Gastrocnemius medialis (tissue), 4 donors: ENCODE results near the gene PDLIM7. TPM values are rescaled to one million over a fixed set of nuclear protein-coding genes. Genes with fewer than 3 reads are reported as not detected.
A peak's percentile ranks its signal among the peaks of the same experiment; 100 is the strongest.

Experiments
- ATAC-seq, 2 donors: fragments of 150-250 bp; one replicate each; pipeline ENCODE4 v1.9.1; 2016
- DNase-seq, 2 donors: peaks; one replicate each; pipeline ENCODE4 v3.0.0-alpha.2; 2019
- H3K27ac ChIP-seq, 4 donors: fragments of 200-600 bp; sonication (generic); 1 replicate in 1 of 4; 2 replicates in 3 of 4; pipeline ENCODE4 v1.5.1; 2016 to 2018; ENCODE audit warnings: mild to moderate bottlenecking in 2 of 4, moderate library complexity in 1 of 4
- H3K27me3 ChIP-seq, 3 donors: fragments of 200-600 bp; sonication (generic) in 2 of 3; 1 replicate in 1 of 3; 2 replicates in 2 of 3; pipeline versions ENCODE4 v1.5.1 to v1.6.0; 2016 to 2019; ENCODE audit warnings: mild to moderate bottlenecking in 1 of 3, moderate library complexity in 1 of 3
- H3K36me3 ChIP-seq, 2 donors: fragments of 200-600 bp; sonication (generic) in 1 of 2; one replicate each; pipeline ENCODE4 v1.5.1; 2017 to 2018
- H3K4me1 ChIP-seq, 2 donors: fragments of 200-600 bp; sonication (generic) in 1 of 2; one replicate each; pipeline ENCODE4 v1.5.1; 2016 to 2017; ENCODE audit warnings: mild to moderate bottlenecking in 2 of 2
- H3K4me3 ChIP-seq, 4 donors: fragments of 200-600 bp; sonication (generic) in 3 of 4; 1 replicate in 1 of 4; 2 replicates in 3 of 4; pipeline ENCODE4 v1.5.1; 2016 to 2019; ENCODE audit warnings: mild to moderate bottlenecking in 2 of 4
- H3K9me3 ChIP-seq, 3 donors: fragments of 200-600 bp; sonication (generic) in 2 of 3; 1 replicate in 1 of 3; 2 replicates in 2 of 3; pipeline ENCODE4 v1.5.1; 2016 to 2019
- POLR2A ChIP-seq, 2 donors: fragments of 450-650 bp; IDR thresholded peaks; one replicate each; pipeline ENCODE4 v1.6.1; 2017; ENCODE audit warnings: antibody characterized with exemption in 2 of 2, mild to moderate bottlenecking in 2 of 2, moderate library complexity in 2 of 2
- in situ Hi-C, 4 donors: fragments of 200-750 bp; cut with MboI; loops; one replicate each; pipeline versions ENCODE4 v1.15.0 to v1.8.0; 2017; ENCODE audit warnings: low sequenced_read_pairs in 4 of 4
- intact Hi-C: fragments of 100-400 bp; cut with DNase I; formaldehyde crosslinking; loops from one replicate; pipeline ENCODE4 v1.15.1; 2023; ENCODE audit warnings: low total_unique reads
- total RNA-seq, 4 donors: library from RNA; depleted of rRNA; stranded (reverse); fragments of >200 nt; gene quantifications; one replicate each; pipeline versions ENCODE4 v1.1.0 to v1.2.3, GENCODE V29; 2016
- TF ChIP-seq, protein P1 (sequence below), 5 experiments: fragments of 450-650 bp in 3 of 5; fragments of 200-600 bp in 2 of 5; sonication (generic) in 2 of 5; IDR thresholded peaks in 4 of 5; conservative IDR thresholded peaks in 1 of 5; 1 replicate in 4 of 5; 2 replicates in 1 of 5; pipeline ENCODE4 v1.5.1; 2016 to 2019; ENCODE audit warnings: antibody characterized with exemption in 5 of 5, mild to moderate bottlenecking in 3 of 5, moderate library complexity in 3 of 5

The PDLIM7 gene
- total RNA-seq, 4 donors from 2014 or later: 132 to 244 (median 220) TPM

DNA sequence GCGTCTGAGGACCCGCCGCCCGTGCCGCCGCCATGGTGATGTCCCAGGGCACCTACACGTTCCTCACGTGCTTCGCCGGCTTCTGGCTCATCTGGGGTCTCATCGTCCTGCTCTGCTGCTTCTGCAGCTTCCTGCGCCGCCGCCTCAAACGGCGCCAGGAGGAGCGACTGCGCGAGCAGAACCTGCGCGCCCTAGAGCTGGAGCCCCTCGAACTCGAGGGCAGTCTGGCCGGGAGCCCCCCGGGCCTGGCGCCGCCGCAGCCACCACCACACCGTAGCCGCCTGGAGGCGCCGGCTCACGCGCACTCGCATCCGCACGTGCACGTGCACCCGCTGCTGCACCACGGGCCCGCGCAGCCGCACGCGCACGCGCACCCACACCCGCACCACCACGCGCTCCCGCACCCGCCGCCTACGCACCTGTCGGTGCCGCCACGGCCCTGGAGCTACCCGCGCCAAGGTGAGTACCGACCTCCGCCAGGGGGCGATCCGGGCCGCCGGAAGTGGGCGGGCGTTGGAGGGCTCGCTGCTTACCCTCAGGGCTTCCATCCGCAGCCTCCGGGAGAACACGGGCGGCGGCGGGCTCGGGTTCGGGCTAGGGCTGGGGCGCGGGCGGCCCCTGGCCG is 42.3 kb downstream of the PDLIM7 start:
- DNase-seq (peak; percentile 54 to 78), ATAC-seq (peak; percentile 68 to 70)
- H3K36me3 ChIP-seq: no peaks in the 10 kb centered on the region
- no peaks in the 10 kb centered on the region for H3K9me3 ChIP-seq
- H3K4me3 ChIP-seq: peak overlapping the region; percentile 55 to 93 (median 73)
- TF ChIP-seq, protein P1, sequence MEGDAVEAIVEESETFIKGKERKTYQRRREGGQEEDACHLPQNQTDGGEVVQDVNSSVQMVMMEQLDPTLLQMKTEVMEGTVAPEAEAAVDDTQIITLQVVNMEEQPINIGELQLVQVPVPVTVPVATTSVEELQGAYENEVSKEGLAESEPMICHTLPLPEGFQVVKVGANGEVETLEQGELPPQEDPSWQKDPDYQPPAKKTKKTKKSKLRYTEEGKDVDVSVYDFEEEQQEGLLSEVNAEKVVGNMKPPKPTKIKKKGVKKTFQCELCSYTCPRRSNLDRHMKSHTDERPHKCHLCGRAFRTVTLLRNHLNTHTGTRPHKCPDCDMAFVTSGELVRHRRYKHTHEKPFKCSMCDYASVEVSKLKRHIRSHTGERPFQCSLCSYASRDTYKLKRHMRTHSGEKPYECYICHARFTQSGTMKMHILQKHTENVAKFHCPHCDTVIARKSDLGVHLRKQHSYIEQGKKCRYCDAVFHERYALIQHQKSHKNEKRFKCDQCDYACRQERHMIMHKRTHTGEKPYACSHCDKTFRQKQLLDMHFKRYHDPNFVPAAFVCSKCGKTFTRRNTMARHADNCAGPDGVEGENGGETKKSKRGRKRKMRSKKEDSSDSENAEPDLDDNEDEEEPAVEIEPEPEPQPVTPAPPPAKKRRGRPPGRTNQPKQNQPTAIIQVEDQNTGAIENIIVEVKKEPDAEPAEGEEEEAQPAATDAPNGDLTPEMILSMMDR (IDR thresholded peaks at IDR 0.05 in 4 of 5, conservative IDR thresholded peaks at IDR 0.05 in 1 of 5): peak; percentile 64 to 93 (median 74)
- TF ChIP-seq POLR2A (IDR thresholded peaks at IDR 0.05): peak; percentile 26 to 37
- in situ Hi-C loops: loop anchor here in 1 of 4 donors (10.0 kb wide), 1 partner anchor 50 kb away; the partner anchor contains the start of genes F12 and PFN3
- peaks cover 9 to 25% of the 10 kb centered on the region in 2 donors for H3K4me1 ChIP-seq
- H3K27me3 ChIP-seq: peaks cover 2 to 12% (median 7%) of the 10 kb centered on the region in 3 donors
- H3K27ac ChIP-seq: peak overlapping the region; percentile 68 to 78 (median 75)
- intact Hi-C loops: loop anchor here (1.0 to 10.0 kb wide), 4 partner anchors 42 to 340 kb away; partner anchors contain the start of genes MXD3 and PDLIM7

DNA sequence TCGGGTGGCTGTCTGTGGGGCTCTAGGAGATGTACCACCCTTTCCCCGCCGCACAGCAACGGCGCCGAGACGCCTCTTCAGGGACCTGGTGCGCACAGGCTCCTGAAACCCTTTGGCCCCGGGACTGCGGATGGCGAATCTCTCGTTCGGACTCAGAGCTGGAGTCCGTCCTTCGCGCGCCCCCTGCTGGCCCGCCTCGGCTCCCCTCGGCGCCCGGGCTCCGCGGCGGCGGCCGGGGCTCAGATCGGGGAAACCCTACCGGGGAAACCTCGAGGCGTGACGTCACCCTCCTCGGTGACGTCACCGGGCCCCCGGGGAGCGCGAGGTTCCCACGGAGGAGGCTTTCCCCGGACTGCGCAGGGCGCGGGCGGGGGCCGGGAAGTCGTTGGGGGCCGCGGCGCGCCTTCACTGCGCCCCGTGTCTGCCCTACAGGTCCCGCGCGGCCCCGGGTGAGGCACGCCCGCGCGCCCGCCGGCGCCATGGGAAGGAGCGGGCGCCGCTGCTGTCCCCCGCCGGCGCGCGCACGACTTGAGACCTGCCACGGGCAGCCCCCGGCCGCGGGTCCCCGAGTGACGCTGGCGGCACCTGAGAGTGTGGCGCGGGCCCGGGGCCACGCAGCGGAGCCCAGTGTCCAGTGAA is 42.9 kb downstream of the PDLIM7 start:
- H3K4me3 ChIP-seq: peak overlapping the region; percentile 55 to 93 (median 73)
- in situ Hi-C loops: loop anchor here in 1 of 4 donors (10.0 kb wide), 1 partner anchor 50 kb away; the partner anchor contains the start of genes F12 and PFN3
- H3K36me3 ChIP-seq: no peaks in the 10 kb centered on the region
- peak; percentile 67 to 68 for ATAC-seq
- peak; percentile 5 to 16 for TF ChIP-seq POLR2A (IDR thresholded peaks at IDR 0.05)
- TF ChIP-seq, protein P1 (IDR thresholded peaks at IDR 0.05 in 4 of 5, conservative IDR thresholded peaks at IDR 0.05 in 1 of 5): peak; percentile 87 to 98 (median 97)
- peaks cover 2 to 12% (median 9%) of the 10 kb centered on the region in 3 donors for H3K27me3 ChIP-seq
- no peaks in the 10 kb centered on the region for H3K9me3 ChIP-seq
- intact Hi-C loops: loop anchor here (1.0 to 10.0 kb wide), 7 partner anchors 28 to 340 kb away; partner anchors contain the start of genes GRK6, MXD3 and PDLIM7
- DNase-seq: peak; percentile 68 to 86
- peak overlapping the region; percentile 67 to 77 (median 70) for H3K27ac ChIP-seq
- H3K4me1 ChIP-seq: peaks cover 9 to 25% of the 10 kb centered on the region in 2 donors

DNA sequence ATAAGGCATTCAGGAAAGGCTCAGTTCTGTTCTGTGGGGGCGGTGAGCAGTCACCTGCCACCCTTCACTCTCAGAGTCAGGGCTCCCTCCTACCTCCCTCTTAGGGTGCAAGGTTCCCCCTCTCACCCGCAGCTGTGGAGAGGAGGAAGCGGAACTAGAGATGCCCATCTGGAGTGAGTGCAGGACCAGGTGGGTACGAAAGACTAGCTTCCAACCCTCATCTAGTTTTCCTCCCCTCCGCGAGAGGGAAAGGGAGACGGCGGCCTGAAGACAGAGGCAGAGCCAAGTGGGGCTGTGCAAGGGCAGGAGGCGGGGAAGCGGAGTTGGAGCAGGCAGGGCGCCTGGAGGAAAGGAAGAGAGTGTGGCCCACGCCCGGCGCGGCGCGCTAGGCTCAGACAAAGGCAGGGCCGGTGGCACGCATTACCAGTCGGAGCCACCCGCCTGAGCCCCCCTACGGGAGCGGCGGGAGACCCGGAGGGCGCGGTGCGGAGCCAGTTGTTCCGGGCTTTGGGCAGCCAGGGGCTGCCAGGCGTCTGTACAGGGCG is 43.5 kb downstream of the PDLIM7 start:
- H3K9me3 ChIP-seq: no peaks in the 10 kb centered on the region
- peak overlapping the region; percentile 55 to 93 (median 73) for H3K4me3 ChIP-seq
- peak overlapping the region in 1 of 4 donors; percentile 67 for H3K27ac ChIP-seq
- no peak for DNase-seq
- intact Hi-C loops (loop anchor here (1.0 to 10.0 kb wide), 4 partner anchors 28 to 339 kb away; partner anchors contain the start of gene GRK6), in situ Hi-C loops (loop anchor here in 1 of 4 donors (10.0 kb wide), 1 partner anchor 49 kb away; the partner anchor contains the start of genes F12 and PFN3)
- no peaks in the 10 kb centered on the region for H3K36me3 ChIP-seq
- no peak for ATAC-seq
- TF ChIP-seq POLR2A (IDR thresholded peaks at IDR 0.05): no peak
- H3K4me1 ChIP-seq: peaks cover 9 to 25% of the 10 kb centered on the region in 2 donors
- H3K27me3 ChIP-seq: peaks cover 4 to 14% (median 12%) of the 10 kb centered on the region in 3 donors

DNA sequence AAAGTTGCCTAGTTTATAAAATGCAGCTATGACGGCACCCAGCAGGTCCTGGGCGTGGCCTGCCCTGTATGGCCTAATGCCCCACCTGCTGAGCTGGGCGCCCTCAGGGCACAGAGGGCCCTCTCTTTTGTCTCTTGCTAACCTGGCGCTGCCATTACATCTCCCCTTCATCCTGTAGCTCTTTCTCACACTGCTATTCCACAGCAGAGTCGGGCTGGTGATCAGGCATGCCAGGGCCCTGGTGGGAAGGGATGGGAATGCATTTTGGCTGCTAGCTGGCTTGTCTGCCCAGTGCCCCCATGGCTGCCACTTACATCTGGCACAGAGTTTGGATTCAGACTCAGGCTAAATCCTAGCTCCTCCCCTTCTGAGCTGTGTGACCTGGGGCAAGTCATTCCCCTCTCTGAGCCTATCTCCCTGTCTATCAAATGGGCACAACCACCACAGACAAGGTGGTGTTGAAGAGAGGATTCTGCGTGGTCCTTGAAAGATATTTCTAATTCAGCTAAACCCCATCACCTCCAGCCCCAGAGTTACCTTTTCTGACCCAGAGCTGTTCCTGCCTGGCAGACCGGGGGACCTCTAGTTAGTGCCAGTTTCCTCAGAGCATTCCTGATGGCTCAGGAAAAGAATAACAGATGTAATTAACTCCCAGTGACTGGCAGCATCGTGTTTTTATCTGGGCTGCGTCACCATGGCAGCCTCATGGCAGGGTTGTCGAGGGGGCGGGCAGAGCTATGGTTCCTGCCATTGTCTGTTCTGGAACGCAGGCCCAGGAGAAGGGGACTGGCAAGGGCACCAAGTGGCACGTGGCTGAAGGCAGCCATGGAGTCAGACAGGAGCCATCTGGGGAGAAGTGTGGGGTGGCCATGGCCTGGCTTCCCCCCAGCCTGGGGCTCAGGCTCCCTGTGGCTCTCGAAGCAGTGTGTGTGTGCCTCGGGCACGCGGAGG is 44.4 kb downstream of the PDLIM7 start:
- DNase-seq (no peak), ATAC-seq (no peak)
- no peak overlapping the region for H3K4me3 ChIP-seq
- H3K27me3 ChIP-seq: peaks cover 12 to 24% (median 14%) of the 10 kb centered on the region in 3 donors
- H3K36me3 ChIP-seq: no peaks in the 10 kb centered on the region
- H3K9me3 ChIP-seq: no peaks in the 10 kb centered on the region
- TF ChIP-seq POLR2A (IDR thresholded peaks at IDR 0.05): no peak
- intact Hi-C loops: loop anchor here (10.0 kb wide), 1 partner anchor 338 kb away; no protein-coding TSS in a partner anchor
- no peak overlapping the region for H3K27ac ChIP-seq
- peaks cover 10 to 26% of the 10 kb centered on the region in 2 donors for H3K4me1 ChIP-seq
- in situ Hi-C loops: loop anchor here in 1 of 4 donors (10.0 kb wide), 1 partner anchor 48 kb away; the partner anchor contains the start of genes F12 and PFN3
